GM23248 (cell line): ENCODE measurements around the gene TTC39A. TPM values are rescaled to one million over a fixed set of nuclear protein-coding genes. Genes with fewer than 3 reads are reported as not detected.

Source experiments
- DNase-seq: peaks from one replicate; pipeline ENCODE4 v3.0.0-alpha.2; 2015
- H2AFZ ChIP-seq: fragments of 200-600 bp; sonication (generic); 2 replicates; pipeline ENCODE4 v1.6.1; 2016; ENCODE audit warnings: antibody characterized with exemption
- H3F3A ChIP-seq: fragments of 200-600 bp; sonication (generic); 2 replicates; pipeline ENCODE4 v1.6.1; 2016; ENCODE audit warnings: mild to moderate bottlenecking, antibody characterized with exemption, mixed run types; ENCODE audit not compliant: insufficient read depth
- H3K27ac ChIP-seq: fragments of 200-600 bp; sonication (generic); 2 replicates; pipeline ENCODE4 v1.5.1; 2016; ENCODE audit warnings: mild to moderate bottlenecking
- H3K27me3 ChIP-seq: fragments of 200-600 bp; sonication (generic); replicated peaks from 2 replicates; pipeline ENCODE4 v1.6.1; 2016; ENCODE audit warnings: mild to moderate bottlenecking; ENCODE audit not compliant: insufficient read depth
- H3K36me3 ChIP-seq: fragments of 200-600 bp; sonication (generic); 2 replicates; pipeline ENCODE4 v1.6.1; 2016; ENCODE audit warnings: low read depth, mild to moderate bottlenecking
- H3K4me1 ChIP-seq: fragments of 200-600 bp; sonication (generic); 2 replicates; pipeline ENCODE4 v1.6.1; 2016; ENCODE audit warnings: mild to moderate bottlenecking; ENCODE audit not compliant: insufficient read depth
- H3K4me2 ChIP-seq: fragments of 200-600 bp; sonication (generic); one replicate; pipeline ENCODE4 v1.6.1; 2016; ENCODE audit warnings: mild to moderate bottlenecking; ENCODE audit not compliant: unreplicated experiment
- H3K4me3 ChIP-seq: fragments of 200-600 bp; sonication (generic); 2 replicates; pipeline ENCODE4 v1.5.1; 2016; ENCODE audit warnings: mild to moderate bottlenecking
- H3K79me2 ChIP-seq: fragments of 200-600 bp; sonication (generic); 2 replicates; pipeline ENCODE4 v1.6.1; 2016; ENCODE audit warnings: mild to moderate bottlenecking; ENCODE audit not compliant: insufficient read depth
- H3K9ac ChIP-seq: fragments of 200-600 bp; sonication (generic); 2 replicates; pipeline ENCODE4 v1.6.1; 2016; ENCODE audit warnings: mild to moderate bottlenecking
- H3K9me2 ChIP-seq: fragments of 200-600 bp; sonication (generic); 2 replicates; pipeline ENCODE4 v1.6.1; 2016; ENCODE audit warnings: mixed run types, mild to moderate bottlenecking, moderate library complexity; ENCODE audit not compliant: insufficient read depth
- H3K9me3 ChIP-seq: fragments of 200-600 bp; sonication (generic); one replicate; pipeline ENCODE4 v1.6.1; 2017; ENCODE audit warnings: low read depth
- H4K20me1 ChIP-seq: fragments of 200-600 bp; sonication (generic); 2 replicates; pipeline ENCODE4 v1.6.0; 2016; ENCODE audit not compliant: insufficient read depth
- EZH2 ChIP-seq: fragments of 200-600 bp; sonication (generic); IDR thresholded peaks from 2 replicates; pipeline ENCODE4 v1.6.1; 2018; ENCODE audit warnings: antibody characterized with exemption, mild to moderate bottlenecking; ENCODE audit not compliant: insufficient read depth, poor library complexity, severe bottlenecking
- EZH2phosphoT487 ChIP-seq: fragments of 200-600 bp; sonication (generic); IDR thresholded peaks from 2 replicates; pipeline ENCODE4 v1.6.1; 2018; ENCODE audit warnings: antibody characterized with exemption, moderate library complexity, mild to moderate bottlenecking, low read depth; ENCODE audit not compliant: insufficient read depth
- WGBS, 2 experiments: methylation state at CpG; one replicate each; pipeline ENCODE4 v1.1.6; 2015 to 2017; ENCODE audit warnings: low lambda C conversion rate in 2 of 2, low coverage in 1 of 2; ENCODE audit errors: missing lambda C conversion rate in 2 of 2; 5-methylcytosine and 5-hydroxymethylcytosine counted together
- in situ Hi-C: fragments of 300-500 bp; cut with MboI; formaldehyde crosslinking; loops from 2 replicates; pipeline ENCODE4 v1.15.0; 2020
- polyA plus RNA-seq: library from polyadenylated mRNA; unstranded; fragments of >200 nt; fragmentation: Nextera tagmentation; extraction: Ambion mirVana; gene quantifications from 2 replicates; pipeline ENCODE4 v1.2.1, GENCODE V29; 2016
- total RNA-seq: library from RNA; depleted of rRNA; stranded (reverse); fragments of >200 nt; shearing (Covaris generic); gene quantifications from 2 replicates; pipeline ENCODE4 v1.2.3, GENCODE V29; 2014

TTC39A gene
- total and polyA plus RNA-seq, 2 experiments from 2014 or later: 0.15 TPM; not detected in 1

DNA sequence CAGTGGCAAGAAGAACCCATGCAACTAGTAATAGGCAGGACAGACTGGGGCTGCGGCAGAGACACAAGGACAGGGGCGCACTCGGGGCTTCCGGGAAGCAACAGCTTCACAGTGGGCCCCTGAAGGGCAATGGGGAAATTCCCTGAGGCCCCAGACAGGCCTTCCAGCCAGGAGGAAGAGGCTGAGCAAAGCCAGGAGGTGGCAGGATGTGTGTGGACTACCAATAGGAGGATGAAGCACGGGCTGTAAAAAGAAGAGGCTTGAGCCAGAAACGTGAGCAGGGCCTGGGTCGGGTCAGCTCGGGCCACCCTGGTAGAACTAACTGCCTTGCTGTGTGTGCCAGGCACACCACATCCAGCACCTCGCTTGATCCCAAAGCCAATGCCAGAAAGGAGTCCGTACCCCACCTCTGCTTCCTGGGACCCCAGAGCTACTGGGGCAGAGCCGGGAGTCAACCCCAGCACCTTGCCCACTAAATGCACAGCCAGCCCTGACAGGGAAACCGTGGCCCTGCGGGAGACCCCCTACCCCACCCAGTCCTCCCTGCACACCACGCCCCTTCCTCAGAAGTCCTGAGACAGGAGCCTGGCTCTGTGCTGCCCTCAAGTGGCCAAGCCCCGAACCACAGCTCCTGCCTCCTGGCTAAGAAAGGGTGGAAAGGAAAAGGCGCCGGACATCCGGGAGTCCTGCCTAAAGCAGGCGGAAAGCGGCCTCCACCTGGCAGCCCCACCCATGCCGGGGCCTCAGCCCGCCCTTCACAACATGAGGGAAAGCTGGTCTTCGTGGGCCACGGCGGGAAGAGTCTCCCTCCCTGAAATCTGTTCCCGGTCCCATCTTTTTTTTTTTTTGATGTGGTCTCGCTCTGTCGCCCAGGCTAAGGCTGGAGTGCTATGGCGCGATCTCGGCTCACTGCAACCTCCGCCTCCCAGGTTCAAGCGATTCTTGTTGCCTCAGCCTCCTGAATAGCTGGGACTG, 33.7 kb downstream of the TTC39A start:
- peak overlapping the region; percentile 68 for H3K4me2 ChIP-seq

DNA sequence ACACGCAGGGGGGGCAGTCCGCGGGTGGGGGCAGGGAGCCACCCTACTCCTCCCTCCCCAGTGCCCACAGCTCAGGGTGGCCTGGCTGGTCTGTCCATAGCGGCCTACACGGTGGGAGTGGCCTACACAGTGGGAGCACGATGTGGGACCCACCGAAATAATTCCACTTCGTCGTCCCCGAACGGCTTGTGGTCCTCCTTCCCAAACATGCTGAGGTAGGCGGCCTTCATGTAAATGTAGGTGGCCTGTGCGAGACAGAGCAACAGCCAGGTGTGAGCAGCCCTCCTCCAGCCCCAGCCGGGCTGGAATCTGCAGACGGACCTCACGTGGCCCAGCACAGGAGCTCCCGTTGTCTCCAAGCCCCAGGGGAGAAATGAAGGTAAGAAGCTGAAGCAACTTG, 34.4 kb downstream of the TTC39A start:
- H3K36me3 ChIP-seq: no peaks in the 10 kb centered on the region
- H3K9me3 ChIP-seq: no peaks in the 10 kb centered on the region
- no peaks in the 10 kb centered on the region for H3K4me1 ChIP-seq
- no peak overlapping the region for H3K9ac ChIP-seq
- H3K4me3 ChIP-seq: no peak overlapping the region
- in situ Hi-C loops: no loop called here
- no peaks in the 10 kb centered on the region for H3F3A ChIP-seq
- no peak overlapping the region for H3K27ac ChIP-seq
- H3K27me3 ChIP-seq: no peaks in the 10 kb centered on the region
- peak overlapping the region; percentile 88; the same call in 1 of the 2 replicates for H2AFZ ChIP-seq
- 85 to 90% methylated on average over 17 of the region's 17 CpGs for WGBS, 2 experiments
- no peaks in the 10 kb centered on the region for H3K79me2 ChIP-seq
- no peak for DNase-seq
- H3K9me2 ChIP-seq: no peaks in the 10 kb centered on the region
- no peaks in the 10 kb centered on the region for H4K20me1 ChIP-seq
- H3K4me2 ChIP-seq: no peak overlapping the region
- TF ChIP-seq EZH2 (no peak), EZH2phosphoT487 (no peak)

More for the DNA sequence above, 33.7 kb downstream of the TTC39A start:
- WGBS, 2 experiments: 17 to 24% methylated on average over 33 of the region's 33 CpGs
- H3K79me2 ChIP-seq: no peaks in the 10 kb centered on the region
- peak overlapping the region; percentile 69 for H3K4me3 ChIP-seq
- peak; percentile 78 for DNase-seq
- peak overlapping the region; percentile 72 for H3K9ac ChIP-seq
- H4K20me1 ChIP-seq: no peaks in the 10 kb centered on the region
- no peak overlapping the region for H3K27ac ChIP-seq
- no peaks in the 10 kb centered on the region for H3K4me1 ChIP-seq
- H2AFZ ChIP-seq: peak overlapping the region; percentile 88
- no peaks in the 10 kb centered on the region for H3K9me2 ChIP-seq
- H3F3A ChIP-seq: no peaks in the 10 kb centered on the region
- no peaks in the 10 kb centered on the region for H3K36me3 ChIP-seq
- H3K9me3 ChIP-seq: no peaks in the 10 kb centered on the region
- in situ Hi-C loops: no loop called here
- no peaks in the 10 kb centered on the region for H3K27me3 ChIP-seq
- TF ChIP-seq EZH2 (no peak), EZH2phosphoT487 (no peak)

DNA sequence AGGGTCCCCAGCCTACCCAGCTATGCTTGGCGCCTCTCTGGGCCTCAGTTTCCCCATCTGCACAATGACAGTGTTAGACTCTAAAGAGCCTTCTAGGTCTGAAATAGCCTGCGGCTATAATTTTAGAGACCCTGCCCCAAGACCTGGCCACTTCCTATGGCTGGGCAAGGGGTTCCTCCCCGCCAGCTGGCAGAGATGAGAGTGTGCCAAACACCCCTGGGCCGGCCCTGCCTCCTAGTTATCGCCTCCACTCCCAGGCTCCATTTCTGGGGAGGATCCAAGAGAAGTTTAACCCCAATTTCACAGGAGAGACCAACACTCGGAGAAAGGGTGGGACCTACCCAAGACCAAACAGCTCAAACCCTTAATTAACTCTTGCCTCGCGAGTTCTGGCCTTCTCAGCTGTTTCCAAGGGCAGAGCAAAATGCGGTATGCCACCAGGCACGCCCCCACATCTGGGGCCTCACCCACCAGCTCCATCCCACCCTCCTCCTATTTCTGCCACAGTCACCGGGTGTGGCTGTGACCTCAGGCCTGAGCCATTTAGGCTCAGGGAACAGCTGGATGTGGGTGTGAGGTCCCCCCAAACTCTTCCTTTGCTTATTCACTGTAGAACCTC, 35.7 kb downstream of the TTC39A start:
- Histone ChIP-seq H3F3A (no peaks in the 10 kb centered on the region), H2AFZ (no peak overlapping the region), H3K27me3 (no peaks in the 10 kb centered on the region), H3K9ac (no peak overlapping the region), H3K27ac (no peak overlapping the region), H3K9me2 (no peaks in the 10 kb centered on the region), H3K9me3 (no peaks in the 10 kb centered on the region), H3K4me1 (no peaks in the 10 kb centered on the region), H4K20me1 (no peaks in the 10 kb centered on the region), H3K79me2 (no peaks in the 10 kb centered on the region), H3K36me3 (no peaks in the 10 kb centered on the region), H3K4me2 (no peak overlapping the region), H3K4me3 (no peak overlapping the region)
- DNase-seq: no peak
- no peak for TF ChIP-seq EZH2phosphoT487
- in situ Hi-C loops: no loop called here
- 76 to 78% methylated on average over 11 of the region's 11 CpGs for WGBS, 2 experiments

DNA sequence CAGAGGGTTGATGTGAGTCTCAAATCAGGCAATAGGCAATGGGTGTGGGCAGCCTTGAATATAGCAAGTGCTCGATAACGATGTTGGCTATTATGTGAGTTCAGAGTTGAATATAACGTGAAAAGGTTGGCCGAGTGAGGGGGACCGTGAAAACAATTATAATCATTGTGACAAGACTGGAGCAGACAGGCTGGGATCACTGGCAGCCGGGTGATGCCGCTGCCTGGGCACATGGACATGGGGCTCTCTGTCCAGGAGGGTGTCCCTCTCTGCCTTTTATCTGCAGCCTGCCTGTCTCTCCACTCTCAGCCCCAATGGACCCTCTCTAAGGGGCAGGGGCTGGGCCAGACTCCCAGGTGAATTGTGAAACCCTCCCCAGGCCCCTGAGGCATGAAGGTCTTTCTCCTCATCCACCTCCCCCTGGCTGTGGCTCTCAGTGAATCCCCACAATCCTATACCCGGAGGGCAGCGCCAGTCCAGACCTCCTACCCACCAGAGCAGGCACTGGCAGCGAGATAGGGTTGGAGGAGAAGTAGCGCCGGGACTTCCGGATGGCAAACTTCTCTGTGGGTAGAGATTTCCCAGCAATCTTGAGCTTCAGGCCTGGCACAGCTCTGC, 36.4 kb downstream of the TTC39A start:
- no peaks in the 10 kb centered on the region for H3K4me1 ChIP-seq
- no peak overlapping the region for H3K4me3 ChIP-seq
- no peak overlapping the region for H2AFZ ChIP-seq
- DNase-seq: no peak
- 86 to 88% methylated on average over 13 of the region's 13 CpGs for WGBS, 2 experiments
- no peaks in the 10 kb centered on the region for H3K79me2 ChIP-seq
- no peaks in the 10 kb centered on the region for H3F3A ChIP-seq
- H3K4me2 ChIP-seq: no peak overlapping the region
- no peaks in the 10 kb centered on the region for H3K9me2 ChIP-seq
- no peaks in the 10 kb centered on the region for H3K9me3 ChIP-seq
- no peaks in the 10 kb centered on the region for H3K36me3 ChIP-seq
- no peak overlapping the region for H3K27ac ChIP-seq
- in situ Hi-C loops: no loop called here
- TF ChIP-seq EZH2 (no peak), EZH2phosphoT487 (no peak)
- H3K27me3 ChIP-seq: no peaks in the 10 kb centered on the region
- H3K9ac ChIP-seq: no peak overlapping the region
- no peaks in the 10 kb centered on the region for H4K20me1 ChIP-seq
